H1 (cell line): Measurements from ENCODE around the gene SHC3. TPM values are rescaled to one million over a fixed set of nuclear protein-coding genes. Genes with fewer than 3 reads are reported as not detected.

ENCODE experiments used
- CHD2 ChIP-seq: IDR thresholded peaks from 2 replicates; pipeline ENCODE4 v1.6.1; 2012; ENCODE audit warnings: low read length, improper control_type of control experiment
- JUN ChIP-seq: IDR thresholded peaks from 2 replicates; pipeline ENCODE4 v1.6.1; 2011; ENCODE audit warnings: low read depth, mild to moderate bottlenecking, improper control_type of control experiment, low read length
- JUND ChIP-seq: IDR thresholded peaks from 2 replicates; pipeline ENCODE4 v1.6.1; 2011; ENCODE audit warnings: mild to moderate bottlenecking, improper control_type of control experiment, low read length
- PHF8 ChIP-seq: fragments of 200-600 bp; sonication (generic); conservative IDR thresholded peaks from 2 replicates; pipeline ENCODE4 v1.7.1; 2012; ENCODE audit warnings: low read depth, mild to moderate bottlenecking, inconsistent platforms, low read length, moderate library complexity
- SIX5 ChIP-seq: IDR thresholded peaks from 2 replicates; pipeline ENCODE4 v1.6.1; 2011; ENCODE audit warnings: mild to moderate bottlenecking, low read depth, low read length
- TBP ChIP-seq: IDR thresholded peaks from 2 replicates; pipeline ENCODE4 v1.6.1; 2011; ENCODE audit warnings: low read depth, low read length, improper control_type of control experiment
- polyA plus RNA-seq, 7 experiments: library from polyadenylated mRNA; depleted of rRNA in 3 of 7; stranded (reverse) in 5 of 7; unstranded in 2 of 7; fragments of >200 nt in 5 of 7; fragments of 200-250 nt in 2 of 7; gene quantifications; 1 replicate in 5 of 7; 2 replicates in 1 of 7; 4 replicates in 1 of 7; pipeline versions ENCODE4 v1.2.1 to v1.2.3, GENCODE V29; 2011 to 2013; ENCODE audit warnings: missing spikeins in 2 of 7, mixed read lengths in 2 of 7
- total RNA-seq: library from RNA; stranded (reverse); fragmentation: NEBNext Ultra II Directional; extraction: Animal tissue kit (Norgen Biotek cat#: 25700); gene quantifications from 2 replicates; pipeline ENCODE4 v1.2.1, GENCODE V29; 2021

Gene SHC3
- total and polyA plus RNA-seq, 2 of the 8 experiments (the other 6 are each of a cell fraction or from before 2014, with no cell fraction given), result 1.4 to 7.1 TPM

GRCh38 chr9:89116805-89117192, 61.8 kb downstream of the SHC3 start (continued):
- TF ChIP-seq CHD2 (no peak), JUND (no peak), TBP (no peak), SIX5 (no peak), JUN (no peak), PHF8 (no peak)
